Peyer's patch (tissue), 4 donors: ENCODE data around the gene SATB1.

Experiments
- POLR2A ChIP-seq, 2 donors: fragments of 450-650 bp; IDR thresholded peaks; one replicate each; pipeline ENCODE4 v1.5.1; 2017; ENCODE audit warnings: antibody characterized with exemption in 2 of 2, mild to moderate bottlenecking in 2 of 2, moderate library complexity in 2 of 2
- TF ChIP-seq, protein P1 (sequence below), 6 experiments: fragments of 450-650 bp in 4 of 6; fragments of 200-600 bp in 2 of 6; sonication (generic) in 1 of 6; IDR thresholded peaks; one replicate each; pipeline ENCODE4 v1.5.1; 2017 to 2019; ENCODE audit warnings: antibody characterized with exemption in 6 of 6, mild to moderate bottlenecking in 3 of 6, moderate library complexity in 1 of 6

DNA sequence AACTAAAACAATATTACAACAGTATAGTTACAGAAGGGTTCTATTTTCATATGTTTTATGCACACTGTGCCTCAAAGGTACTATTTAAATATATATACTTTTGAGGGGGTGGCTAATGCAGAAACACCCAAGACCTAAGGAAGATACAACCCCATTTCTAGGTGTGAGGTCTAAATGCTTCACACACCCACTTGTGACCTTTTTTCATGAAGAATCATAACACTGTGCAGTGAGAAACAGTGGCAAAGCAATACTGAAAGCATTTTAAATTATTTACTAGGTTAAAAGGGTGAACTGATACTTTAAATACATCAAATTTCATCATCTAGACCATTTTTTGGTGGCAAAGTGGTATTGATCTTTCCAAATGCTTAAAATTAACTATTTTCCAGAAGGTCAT lies 67.4 kb downstream of the SATB1 start:
- TF ChIP-seq, protein P1, sequence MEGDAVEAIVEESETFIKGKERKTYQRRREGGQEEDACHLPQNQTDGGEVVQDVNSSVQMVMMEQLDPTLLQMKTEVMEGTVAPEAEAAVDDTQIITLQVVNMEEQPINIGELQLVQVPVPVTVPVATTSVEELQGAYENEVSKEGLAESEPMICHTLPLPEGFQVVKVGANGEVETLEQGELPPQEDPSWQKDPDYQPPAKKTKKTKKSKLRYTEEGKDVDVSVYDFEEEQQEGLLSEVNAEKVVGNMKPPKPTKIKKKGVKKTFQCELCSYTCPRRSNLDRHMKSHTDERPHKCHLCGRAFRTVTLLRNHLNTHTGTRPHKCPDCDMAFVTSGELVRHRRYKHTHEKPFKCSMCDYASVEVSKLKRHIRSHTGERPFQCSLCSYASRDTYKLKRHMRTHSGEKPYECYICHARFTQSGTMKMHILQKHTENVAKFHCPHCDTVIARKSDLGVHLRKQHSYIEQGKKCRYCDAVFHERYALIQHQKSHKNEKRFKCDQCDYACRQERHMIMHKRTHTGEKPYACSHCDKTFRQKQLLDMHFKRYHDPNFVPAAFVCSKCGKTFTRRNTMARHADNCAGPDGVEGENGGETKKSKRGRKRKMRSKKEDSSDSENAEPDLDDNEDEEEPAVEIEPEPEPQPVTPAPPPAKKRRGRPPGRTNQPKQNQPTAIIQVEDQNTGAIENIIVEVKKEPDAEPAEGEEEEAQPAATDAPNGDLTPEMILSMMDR (IDR thresholded peaks at IDR 0.05), result no peak
- TF ChIP-seq POLR2A (IDR thresholded peaks at IDR 0.05), result no peak
